Peyer's patch (tissue), 4 donors: ENCODE measurements around the gene HAPSTR1.

Experiments
- POLR2A ChIP-seq, 2 donors: fragments of 450-650 bp; IDR thresholded peaks; one replicate each; pipeline ENCODE4 v1.5.1; 2017; ENCODE audit warnings: antibody characterized with exemption in 2 of 2, mild to moderate bottlenecking in 2 of 2, moderate library complexity in 2 of 2
- TF ChIP-seq, protein P1 (sequence below), 6 experiments: fragments of 450-650 bp in 4 of 6; fragments of 200-600 bp in 2 of 6; sonication (generic) in 1 of 6; IDR thresholded peaks; one replicate each; pipeline ENCODE4 v1.5.1; 2017 to 2019; ENCODE audit warnings: antibody characterized with exemption in 6 of 6, mild to moderate bottlenecking in 3 of 6, moderate library complexity in 1 of 6

- TF ChIP-seq, protein P1, sequence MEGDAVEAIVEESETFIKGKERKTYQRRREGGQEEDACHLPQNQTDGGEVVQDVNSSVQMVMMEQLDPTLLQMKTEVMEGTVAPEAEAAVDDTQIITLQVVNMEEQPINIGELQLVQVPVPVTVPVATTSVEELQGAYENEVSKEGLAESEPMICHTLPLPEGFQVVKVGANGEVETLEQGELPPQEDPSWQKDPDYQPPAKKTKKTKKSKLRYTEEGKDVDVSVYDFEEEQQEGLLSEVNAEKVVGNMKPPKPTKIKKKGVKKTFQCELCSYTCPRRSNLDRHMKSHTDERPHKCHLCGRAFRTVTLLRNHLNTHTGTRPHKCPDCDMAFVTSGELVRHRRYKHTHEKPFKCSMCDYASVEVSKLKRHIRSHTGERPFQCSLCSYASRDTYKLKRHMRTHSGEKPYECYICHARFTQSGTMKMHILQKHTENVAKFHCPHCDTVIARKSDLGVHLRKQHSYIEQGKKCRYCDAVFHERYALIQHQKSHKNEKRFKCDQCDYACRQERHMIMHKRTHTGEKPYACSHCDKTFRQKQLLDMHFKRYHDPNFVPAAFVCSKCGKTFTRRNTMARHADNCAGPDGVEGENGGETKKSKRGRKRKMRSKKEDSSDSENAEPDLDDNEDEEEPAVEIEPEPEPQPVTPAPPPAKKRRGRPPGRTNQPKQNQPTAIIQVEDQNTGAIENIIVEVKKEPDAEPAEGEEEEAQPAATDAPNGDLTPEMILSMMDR (IDR thresholded peaks at IDR 0.05) = no peak
- TF ChIP-seq POLR2A (IDR thresholded peaks at IDR 0.05) = no peak
Measured at GRCh38 chr16:9094011-9094846, 2.8 kb downstream of the HAPSTR1 start.
